NCI-H524 treated with DMSO at 0.1 percent for 48 hours (cell line): Measurements from ENCODE around the gene SLC12A9.
"Not testable (repeated sequence)": the region's sequence is repeated elsewhere in the genome, so short reads cannot be mapped to it uniquely, and the experiment has no call there.

Experiments used
- DNase-seq: peaks from one replicate; lab custom pipeline; 2025; lab: John Stamatoyannopoulos, UW

SLC12A9 gene

DNA sequence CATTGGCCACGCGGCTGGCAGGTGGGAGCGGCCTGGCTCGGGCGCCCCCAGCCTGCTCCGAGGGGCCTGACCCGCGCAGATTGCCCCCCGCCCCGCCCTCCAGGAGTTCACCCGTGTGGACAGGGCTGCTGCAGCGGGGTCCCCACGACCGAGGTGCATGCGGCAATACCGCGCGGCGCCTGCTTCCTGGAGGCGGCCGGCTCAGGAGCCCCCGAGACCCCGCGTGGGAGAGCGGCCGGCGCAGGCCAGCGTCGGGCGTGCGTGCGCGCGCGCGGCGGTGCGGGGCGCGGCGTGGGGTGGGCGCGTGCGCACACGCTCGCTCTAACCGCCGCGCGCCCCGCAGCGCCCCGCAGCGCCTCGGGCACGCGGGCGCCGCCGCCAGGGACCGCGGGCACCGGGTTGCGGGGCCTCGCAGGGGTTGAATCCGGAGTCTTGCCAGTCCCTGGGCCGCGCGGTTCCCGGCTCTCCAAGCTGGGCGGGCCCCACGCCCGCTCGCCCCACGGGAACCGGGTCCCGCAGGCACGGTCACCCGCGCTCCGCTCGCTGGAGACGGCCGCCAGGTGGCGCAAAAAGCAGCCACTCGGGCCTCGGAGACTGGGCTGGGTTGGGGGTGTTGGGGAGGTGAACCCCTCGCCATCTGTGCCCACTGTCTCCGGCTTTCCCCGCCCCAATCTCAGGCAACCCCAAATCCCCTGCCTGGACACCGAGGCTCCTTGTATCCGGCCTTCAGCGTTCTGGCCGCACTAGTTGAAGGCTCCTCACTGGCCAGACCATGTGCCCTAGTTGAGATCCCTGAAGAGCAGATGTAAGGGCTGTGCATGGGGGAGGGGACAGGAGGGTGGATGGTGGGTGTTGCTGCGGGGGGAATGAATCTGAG lies 44.5 kb downstream of the SLC12A9 start:
- no peak for DNase-seq

DNA sequence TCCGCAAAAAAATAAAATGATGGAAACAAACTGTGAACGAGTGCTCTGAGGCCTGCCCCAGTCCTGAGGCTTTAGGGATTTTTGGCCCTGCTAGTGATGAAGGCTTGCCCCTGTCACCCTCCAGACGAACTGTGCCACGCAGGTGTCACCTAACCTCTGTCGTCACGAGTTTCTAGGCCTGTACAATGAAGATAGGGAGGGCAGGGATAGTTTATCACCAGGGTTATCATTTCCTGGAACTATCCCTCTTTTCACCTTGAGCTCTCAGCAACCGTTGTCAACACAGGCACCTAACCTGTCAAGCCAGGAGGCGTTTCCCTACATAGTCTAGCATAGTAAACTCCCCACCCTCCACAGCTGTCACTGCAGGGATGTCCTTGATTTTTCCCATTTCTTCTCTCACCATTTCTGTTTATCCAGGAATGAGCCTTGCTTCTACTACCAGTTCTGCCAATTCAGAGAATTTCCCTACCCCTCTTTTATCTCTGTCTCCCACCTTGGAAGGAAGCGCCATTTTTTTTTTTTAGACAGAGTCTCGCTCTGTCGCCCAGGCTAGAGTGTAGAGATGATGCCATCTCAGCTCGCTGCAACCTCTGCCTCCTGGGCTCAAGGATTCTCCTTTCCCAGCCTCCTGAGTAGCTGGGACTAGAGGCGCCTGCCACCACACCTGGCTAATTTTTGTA lies 45.4 kb downstream of the SLC12A9 start:
- no peak for DNase-seq

DNA sequence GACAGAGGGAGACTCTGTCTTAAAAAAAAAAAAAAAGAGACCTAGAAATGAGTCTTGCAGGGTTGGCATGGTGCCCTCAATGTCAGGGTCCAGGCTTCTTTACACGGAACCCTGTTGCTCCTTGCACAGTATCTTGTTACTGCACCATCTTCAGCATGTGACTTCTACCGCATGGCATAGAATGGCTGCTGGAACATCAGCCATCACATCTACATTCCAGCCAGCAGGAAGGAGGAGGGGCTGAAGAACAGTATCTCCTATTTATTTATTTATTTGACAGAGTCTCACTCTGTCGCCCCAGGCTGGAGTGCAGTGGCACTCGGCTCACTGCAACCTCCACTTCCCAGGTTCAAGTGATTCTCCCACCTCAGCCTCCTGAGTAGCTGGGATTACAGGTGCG lies 46.9 kb downstream of the SLC12A9 start:
- DNase-seq: no peak

DNA sequence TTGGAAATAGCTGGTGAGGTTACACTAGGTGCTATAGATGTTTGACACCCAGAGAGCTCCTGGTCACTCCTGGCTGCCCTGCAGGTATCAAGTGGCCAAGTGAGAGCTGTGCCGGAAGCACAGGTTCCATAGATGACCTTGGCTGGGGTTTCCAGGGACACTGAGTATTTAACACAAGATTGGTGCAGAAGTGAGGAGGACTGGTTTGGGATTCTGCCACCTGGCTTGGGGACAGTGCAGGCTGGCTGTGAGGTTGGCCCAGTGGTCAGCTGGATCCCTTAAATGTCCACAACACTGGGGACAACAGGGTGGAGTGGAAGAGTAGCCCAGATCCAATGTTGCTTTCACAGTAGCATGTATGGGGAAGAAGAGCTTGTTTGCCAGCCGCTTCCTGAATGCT lies 48.5 kb downstream of the SLC12A9 start:
- no peak for DNase-seq

DNA sequence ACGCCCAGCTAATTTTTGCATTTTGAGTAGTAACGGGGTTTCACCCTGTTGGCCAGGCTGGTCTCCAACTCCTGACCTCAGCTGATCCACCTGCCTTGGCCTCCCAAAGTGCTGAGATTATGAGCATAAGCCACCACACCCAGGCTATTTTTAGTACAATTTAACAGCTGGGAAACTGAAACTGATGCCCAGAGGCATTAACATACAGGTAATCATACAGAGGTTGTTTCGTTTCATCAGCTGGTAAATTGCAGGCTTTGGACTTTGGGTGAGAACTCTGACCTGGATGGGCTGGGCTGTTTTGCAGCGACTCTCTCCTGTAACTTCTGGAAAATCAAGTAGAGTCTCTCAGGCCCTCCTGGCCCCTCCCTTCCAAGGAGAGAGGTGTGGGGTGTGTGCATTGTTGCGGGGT lies 49.4 kb downstream of the SLC12A9 start:
- no peak for DNase-seq

DNA sequence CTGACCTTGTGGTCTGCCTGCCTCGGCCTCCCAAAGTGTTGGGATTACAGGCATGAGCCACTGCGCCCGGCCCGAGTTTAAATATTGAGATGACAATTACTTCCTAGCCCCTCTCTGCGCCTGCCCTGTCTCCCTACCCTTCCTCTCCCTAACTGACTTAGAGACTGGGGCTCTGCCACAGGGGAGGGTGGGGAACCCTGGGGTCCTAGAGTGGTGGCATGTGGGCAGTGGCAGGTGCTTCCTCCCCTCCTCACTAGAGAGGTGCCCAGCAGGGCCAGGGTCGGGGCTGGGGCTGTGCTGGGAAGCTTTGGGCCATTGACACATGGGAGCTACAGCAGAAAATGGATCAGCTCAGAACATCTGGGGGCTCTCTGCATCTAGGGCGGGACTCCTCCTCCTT lies 50.1 kb downstream of the SLC12A9 start:
- DNase-seq: no peak

DNA sequence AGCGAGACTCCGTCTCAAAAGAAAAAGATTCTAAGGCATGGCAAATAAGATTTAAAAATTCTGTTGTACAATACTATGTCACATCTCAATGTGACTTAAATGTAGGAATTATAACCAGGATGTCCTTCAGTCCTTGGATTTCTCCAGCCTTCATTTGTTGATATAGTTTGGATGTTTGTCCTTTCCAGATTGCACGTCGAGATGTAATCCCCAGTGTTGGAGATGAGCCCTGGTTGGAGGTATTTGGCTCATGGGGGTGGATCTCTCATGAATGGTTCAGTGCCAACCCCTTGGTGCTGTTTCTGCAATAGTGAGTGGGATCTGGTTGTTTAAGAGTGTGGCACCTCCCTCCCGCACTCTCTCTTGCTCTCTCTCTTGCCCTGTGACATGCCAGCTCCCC lies 56.0 kb downstream of the SLC12A9 start:
- DNase-seq: no peak

DNA sequence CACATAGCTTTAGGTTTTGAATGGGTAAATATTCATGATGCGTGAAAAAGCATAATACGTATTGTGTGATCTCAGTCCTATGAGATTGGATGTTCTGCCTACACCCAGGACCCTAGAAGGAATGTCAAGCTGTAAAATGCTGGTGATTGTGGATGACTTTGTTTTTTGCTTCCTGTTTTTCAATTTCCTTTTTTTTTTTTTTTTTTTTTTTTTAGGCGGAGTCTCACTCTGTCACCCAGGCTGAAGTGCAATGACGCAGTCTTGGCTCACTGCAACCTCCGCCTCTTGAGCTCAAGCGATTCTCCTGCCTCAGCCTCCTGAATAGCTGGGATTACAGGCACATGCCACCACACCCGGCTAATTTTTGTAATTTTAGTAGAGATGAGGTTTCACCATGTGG lies 57.9 kb downstream of the SLC12A9 start:
- not testable (repeated sequence) for DNase-seq

DNA sequence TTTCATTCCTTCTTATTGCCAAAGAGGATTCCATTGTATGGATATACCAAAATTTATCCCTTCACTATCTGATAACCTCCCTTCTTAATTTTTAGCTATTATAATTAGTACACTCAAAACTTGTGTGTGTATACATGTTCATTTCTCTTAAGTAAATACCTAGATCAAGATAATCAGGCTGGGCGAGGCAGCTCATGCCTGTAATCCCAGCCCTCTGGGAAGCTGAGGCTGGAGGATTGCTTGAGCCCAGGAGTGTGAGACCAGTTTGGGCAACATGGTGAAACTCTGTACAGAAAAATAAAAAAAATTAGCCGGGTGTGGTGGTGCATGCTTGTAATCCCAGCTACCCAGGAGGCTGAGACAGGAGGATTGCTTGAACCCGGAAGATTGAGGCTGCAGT lies 59.0 kb downstream of the SLC12A9 start:
- no peak for DNase-seq

DNA sequence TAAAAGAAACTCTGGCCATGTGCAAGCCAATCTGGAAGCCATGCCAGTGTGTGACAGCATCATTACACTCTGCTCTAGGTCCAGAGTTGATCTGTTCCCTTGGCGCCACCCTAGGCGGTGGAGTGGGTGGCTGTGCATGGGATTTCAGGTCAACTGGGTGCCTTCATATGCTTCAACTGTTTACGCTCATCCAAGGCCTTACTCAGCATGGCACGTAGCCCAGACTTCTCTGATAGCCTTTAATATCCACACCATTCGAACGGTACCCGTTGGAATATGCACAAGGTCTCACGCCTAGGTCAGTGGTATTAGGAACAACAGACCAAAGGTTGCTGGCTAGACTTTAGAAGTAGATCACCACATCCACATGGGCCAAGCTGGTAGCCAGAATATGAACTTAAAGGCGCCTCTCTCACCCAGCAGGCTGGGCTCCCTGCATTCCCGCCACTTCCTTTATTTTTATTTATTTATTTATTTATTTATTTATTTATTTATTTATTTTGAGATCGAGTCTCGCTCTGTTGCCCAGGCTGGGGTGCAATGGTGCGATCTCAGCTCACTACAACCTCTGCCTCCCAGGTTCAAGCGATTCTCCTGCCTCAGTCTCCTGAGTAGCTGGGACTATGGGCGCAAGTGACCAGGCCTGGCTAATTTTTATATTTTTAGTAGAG lies 61.8 kb downstream of the SLC12A9 start:
- DNase-seq: no peak

DNA sequence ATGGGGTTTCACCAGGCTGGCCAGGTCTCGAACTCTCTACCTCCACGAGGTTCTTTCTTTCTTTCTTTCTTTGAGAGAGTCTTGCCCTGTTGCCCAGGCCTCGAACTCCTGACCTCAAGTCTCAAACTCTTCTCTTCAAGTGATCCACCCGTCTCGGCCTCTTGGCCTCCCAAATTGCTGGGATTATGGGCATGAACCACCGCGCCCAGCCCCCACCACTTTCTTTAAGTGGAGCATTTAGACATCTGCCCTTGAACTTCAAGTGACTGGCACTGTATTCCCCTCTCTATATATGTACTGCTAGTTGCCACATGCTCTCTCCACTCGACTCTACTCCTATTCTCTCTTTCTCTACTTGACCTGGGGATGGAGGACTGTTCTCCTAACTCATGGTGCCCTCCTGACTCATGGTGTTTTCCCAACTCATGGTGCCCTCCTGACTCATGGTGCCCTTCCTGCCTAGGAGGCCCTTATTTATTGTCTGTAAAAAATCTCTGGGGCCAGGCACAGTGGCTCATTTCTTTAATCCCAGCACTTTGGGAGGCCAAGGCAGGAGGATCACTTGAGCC lies 62.5 kb downstream of the SLC12A9 start:
- DNase-seq: no peak
